GM21723 (cell line): ENCODE data around the gene KRT2.

ENCODE experiments used
- ATAC-seq: cut with Tn5 transposase; IDR thresholded peaks from one replicate; pipeline ENCODE4 v1.9.1; 2021; ENCODE audit warnings: mild to moderate bottlenecking, moderate library complexity; ENCODE audit not compliant: unreplicated experiment

Gene KRT2

DNA sequence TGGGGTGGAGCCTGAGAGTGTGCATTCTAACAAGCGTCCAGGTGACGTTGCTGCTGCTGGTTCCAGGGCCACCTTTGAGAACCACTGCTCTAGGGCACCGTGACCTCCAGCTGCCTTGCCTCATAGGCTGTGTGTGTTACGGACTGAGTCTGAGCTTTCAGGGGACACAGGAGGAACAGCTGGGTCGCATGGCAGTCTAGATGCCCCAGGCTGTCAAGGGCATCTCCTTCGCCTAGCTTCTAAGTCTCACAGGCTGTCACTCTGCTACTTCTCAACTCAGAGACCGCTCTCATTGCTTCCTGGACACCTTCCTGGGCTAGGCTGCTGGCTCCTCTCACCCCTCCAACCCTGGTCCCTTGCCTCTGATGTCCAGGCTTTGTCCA lies 34.6 kb downstream of the KRT2 start:
- ATAC-seq: no peak

DNA sequence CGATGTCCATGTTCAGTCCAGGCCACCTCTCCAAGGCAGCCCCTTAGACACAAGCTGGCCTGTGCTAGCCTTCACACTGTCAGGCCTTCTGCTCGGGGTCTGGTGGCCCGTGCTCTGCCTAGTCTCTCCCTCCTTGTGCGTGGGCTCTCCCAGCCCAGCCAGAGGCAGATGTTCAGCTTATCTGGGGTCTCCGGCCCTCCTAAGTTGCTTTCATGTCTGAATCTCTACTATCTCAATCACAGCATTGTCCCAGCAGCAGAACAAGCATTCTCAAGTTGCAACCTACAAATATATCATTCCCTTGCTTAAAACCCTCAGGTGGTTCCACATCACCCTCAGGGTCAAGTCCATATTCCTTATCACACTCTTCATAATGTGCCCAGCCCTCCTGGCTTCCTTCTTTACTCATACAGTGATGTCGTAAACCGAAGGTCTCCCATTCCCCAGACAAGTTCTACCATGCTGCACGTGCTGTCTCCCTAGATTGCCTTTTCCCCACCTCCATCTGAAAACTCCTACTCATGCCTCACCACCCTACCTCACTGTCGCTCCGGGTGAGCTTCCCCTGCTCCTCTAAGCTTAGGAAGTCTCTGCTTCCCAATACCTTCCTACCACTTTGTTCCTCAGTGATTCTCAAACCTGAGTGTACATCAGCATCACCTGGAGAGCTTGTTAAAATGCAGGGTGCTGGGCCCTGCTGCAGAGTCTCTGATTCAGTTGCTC lies 35.2 kb downstream of the KRT2 start:
- no peak for ATAC-seq

GRCh38 chr12:52615912-52616311 lies 36.1 kb downstream of the KRT2 start:
- no peak for ATAC-seq

DNA sequence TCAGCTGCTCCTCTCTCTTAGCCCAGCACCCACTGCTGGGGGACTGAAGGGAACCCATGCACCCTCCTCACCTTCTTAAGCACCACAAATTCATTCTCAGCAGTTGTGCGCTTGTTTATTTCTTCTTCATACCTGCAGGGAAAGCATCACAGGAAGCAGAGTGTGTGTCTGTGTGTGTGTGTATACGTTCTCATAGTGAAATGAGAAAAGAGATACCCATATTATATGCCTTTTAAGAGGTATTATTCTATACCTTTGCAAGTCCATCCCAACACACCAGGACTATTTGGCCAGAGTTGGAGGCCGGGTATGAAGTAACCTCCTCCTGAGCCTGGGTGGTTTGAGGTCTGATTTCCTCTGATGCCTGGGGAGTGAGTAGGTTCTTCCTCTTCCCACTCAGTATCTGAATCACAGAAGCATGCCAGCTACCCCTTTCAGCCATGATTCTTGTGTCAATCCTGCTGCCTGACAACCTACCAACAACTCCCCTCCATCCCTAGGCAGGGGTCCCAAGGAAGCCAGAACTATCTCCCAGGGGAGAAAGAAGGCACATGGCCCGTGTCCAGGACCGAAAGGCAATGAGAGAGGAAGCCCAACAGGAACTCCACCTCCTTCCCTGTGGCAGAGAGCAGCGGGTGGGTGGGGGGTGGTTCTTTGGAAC lies 36.7 kb downstream of the KRT2 start:
- ATAC-seq: no peak

DNA sequence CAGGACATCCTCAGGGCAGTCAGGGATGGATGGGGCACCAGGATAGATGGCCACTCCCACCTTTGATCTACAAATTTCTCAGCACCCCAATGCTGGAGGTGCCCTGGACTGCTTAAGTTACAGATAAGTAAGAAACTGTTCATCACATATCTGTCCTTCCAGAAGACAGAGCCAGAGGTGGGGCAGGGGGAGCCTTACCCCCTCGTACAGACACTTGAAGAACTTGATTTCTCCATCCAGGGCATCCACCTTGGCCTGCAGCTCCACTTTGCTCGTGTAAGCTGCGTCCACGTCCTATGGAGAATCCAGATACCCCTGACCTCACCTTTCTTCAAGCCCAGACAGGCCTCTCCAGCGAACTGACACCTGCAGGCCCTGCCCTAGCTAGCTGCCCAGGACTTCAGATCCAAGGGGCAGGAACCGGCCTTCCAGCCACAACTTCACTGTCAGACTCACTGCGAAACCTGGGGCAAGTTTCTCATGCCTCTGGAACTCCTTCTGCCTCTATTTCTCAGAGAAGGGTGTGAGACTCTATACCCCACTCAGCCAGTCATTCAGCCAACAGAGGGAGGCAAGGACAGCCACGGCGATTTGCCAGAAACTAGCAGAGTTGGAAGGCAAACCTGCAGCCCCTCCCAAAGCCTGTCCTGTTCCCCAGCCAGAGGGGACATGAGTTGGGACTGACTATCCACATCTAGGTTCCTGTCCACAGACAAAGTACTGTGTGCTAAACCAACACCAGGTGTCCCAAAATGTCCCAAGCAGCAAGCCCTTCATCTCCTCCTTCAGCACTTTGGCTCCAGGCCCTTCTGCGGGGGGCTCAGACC lies 37.4 kb downstream of the KRT2 start:
- ATAC-seq: no peak

DNA sequence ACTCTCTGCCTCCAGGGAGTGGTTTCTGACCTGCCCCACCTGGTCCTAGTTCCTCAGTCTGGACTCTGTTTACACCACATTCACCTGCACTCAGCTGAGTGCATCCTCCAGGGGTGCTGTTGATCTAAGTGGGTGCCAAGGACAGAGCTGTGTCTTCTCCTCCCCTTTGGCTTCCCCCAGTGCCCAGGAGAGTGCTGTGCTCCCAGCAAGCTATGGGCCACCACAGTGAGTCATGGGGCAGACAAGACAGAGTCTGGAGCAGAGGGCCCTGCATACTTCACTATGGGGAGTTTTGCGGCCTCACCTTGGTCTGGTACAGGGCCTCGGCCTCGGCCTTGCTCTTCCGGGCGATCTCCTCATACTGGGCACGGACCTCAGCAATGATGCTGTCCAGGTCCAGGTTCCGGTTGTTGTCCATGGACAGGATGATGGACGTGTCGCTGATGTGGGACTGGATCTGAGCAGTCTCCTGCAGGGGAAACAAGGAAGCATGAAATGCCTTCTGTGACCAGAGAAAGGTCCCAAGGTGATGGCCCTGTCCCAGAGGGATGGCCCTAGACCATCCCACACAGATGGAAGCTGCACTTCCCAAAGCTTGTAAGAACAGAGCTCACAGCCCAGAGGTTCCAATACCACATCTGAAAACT lies 38.5 kb downstream of the KRT2 start:
- no peak for ATAC-seq

GRCh38 chr12:52612431-52613383 lies 39.3 kb downstream of the KRT2 start:
- ATAC-seq: no peak

- no peak for ATAC-seq
These were observed 40.9 kb downstream of the KRT2 start for GRCh38 chr12:52611080-52611468.

GRCh38 chr12:52608826-52609630 lies 43.0 kb downstream of the KRT2 start:
- no peak for ATAC-seq

DNA sequence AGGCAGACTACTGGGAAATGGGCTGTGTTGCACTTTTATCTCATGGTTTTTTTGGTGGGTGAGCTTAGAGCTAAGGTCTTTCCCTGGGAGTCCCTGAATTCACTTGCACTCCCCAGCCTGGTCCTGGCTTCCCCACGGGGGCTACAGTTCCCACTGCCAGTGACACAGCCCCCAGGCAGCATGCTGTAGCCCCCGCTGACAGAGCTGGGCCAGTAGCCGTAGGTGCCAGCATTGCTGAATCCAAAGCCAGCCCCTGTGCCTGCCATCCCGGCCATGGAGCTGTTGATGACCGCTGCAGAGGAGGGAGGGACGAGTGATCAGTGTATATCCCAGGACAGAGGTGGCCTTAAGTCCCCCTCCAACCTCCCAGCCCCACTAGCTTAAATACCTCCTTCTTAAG lies 43.9 kb downstream of the KRT2 start:
- ATAC-seq: no peak

GRCh38 chr12:52607314-52607713 lies 44.7 kb downstream of the KRT2 start:
- ATAC-seq: no peak

DNA sequence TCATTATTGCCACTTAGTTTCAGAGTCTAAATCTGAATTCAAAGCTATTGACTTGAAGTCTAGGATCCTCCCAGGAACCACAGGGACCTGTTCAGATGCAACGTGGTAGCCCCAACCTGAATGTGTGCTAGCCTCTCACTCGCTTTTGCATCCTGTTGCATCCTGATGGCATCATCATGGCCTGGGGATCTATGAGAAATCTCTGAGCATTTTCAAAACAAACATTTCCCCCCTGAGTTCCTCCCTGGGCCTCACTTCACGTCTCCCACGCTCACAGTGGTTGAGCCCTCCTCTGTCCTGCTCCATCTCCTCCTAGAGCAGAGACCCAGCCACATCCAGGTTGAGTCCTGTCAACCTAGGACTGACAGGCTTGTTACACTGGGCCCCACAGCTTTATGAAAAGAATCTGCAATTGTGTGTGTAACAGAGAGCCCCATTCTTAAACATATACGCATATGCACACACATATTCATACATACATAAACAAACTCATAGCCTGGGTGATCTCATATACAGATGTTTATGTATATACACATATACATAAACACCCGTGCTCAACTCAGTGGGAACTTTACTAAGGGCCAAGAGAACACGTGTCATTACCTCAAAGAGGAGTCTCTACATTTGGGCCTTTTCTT lies 45.3 kb downstream of the KRT2 start:
- no peak for ATAC-seq

- no peak for ATAC-seq
These were observed 45.9 kb downstream of the KRT2 start for GRCh38 chr12:52606096-52606495.

DNA sequence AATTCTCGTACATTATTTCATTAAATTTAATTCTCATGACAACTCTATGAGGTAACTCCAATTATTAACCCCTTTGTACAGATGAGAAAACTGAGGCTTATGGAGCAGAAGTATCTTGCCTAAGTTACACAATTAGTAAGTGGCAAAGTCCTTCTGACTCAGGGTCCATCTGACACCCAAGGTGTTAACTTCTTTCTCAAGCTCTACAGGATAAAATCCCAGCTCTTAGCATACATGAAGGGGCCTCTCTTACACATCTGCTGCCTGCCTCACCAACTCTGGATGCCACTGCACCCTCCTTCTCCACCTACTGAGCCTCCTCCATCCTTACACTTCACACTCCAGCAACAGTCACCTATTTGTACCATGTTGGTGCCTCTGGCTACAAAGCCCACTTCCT lies 46.5 kb downstream of the KRT2 start:
- no peak for ATAC-seq

DNA sequence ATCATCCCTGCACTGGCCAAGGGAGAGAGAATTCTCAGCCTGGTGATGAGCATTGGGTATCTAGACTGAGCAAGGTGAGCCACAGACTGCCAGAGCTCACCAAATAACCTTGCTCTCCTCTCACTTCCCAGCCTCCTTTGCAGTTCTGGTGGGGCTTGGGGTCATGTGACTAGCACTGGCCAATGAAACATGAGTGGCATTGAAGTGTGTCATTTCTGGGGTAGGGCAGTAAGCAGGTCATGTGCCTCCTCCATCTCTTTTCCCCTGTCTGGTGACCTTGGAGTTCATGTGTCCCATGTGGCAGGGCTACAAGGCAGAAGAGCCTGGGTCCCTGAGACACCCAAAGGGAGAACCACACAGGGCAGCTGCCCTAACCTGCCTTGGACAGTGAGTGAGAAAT lies 47.2 kb downstream of the KRT2 start:
- ATAC-seq: no peak

GRCh38 chr12:52603314-52603713 lies 48.7 kb downstream of the KRT2 start:
- no peak for ATAC-seq

- ATAC-seq: no peak
These were observed 49.5 kb downstream of the KRT2 start for GRCh38 chr12:52602552-52602951.

DNA sequence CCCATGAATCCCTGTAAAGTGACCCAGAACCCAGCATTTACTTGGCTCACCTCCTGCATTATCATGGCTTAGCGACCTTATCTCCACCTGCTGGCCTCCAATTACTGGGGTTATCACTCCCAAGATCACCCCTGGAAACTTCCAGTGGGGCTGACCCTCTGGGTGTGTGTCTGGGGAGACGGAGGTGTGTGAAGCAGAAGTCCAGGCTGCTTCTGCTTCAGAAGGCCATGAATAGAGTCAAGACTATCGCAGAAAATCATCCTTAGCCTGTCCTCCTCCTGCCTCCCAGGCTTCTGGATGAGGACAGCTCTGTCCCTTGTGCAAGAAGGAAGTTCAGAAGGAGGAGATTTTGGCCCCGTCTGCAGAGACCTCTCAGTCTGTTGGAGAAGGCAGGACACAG lies 50.3 kb downstream of the KRT2 start:
- ATAC-seq: no peak

- ATAC-seq: no peak
These were observed 51.0 kb downstream of the KRT2 start, which contains the start of gene KRT72 for GRCh38 chr12:52600941-52601481. TSS of gene KRT72 (minus strand) at chr12:52601463. CDS start at chr12:52601452, 11 bp downstream.
